PC-9 (cell line): ENCODE measurements around the gene CD44. TPM values are rescaled to one million over a fixed set of nuclear protein-coding genes. Genes with fewer than 3 reads are reported as not detected.
"Not testable (repeated sequence)": the region's sequence is repeated elsewhere in the genome, so short reads cannot be mapped to it uniquely, and the experiment has no call there.

Experiments
- BruUV-seq: library from RNA; stranded (reverse); fragments of 400-500 nt; replicated peaks from 2 replicates; lab custom pipeline; 2021; lab: Mats Ljungman, UMichigan
- CTCF ChIA-PET: fragments of 300-600 bp; sonication (Branson Sonifier 250); formaldehyde crosslinking; loops from one replicate; lab custom pipeline; 2022; ENCODE audit warnings: antibody characterized with exemption; lab: Charles Lee
- POLR2A ChIA-PET: fragments of 300-600 bp; sonication (Branson Sonifier 250); formaldehyde crosslinking; loops from one replicate; lab custom pipeline; 2022; ENCODE audit warnings: antibody characterized with exemption; ENCODE audit not compliant: unreplicated experiment; lab: Charles Lee
- DNase-seq, 2 experiments: peaks; one replicate each; pipeline versions ENCODE4 v3.0.0 to v3.0.0-alpha.2; 2015 to 2022; ENCODE audit warnings: mixed read lengths in 1 of 2
- H2AFZ ChIP-seq: fragments of 200-600 bp; sonication (generic); 2 replicates; pipeline ENCODE4 v1.8.1; 2017; ENCODE audit warnings: antibody characterized with exemption
- H3F3A ChIP-seq: fragments of 200-600 bp; sonication (generic); 2 replicates; pipeline ENCODE4 v1.8.1; 2017; ENCODE audit warnings: antibody characterized with exemption, mild to moderate bottlenecking, low read depth; ENCODE audit not compliant: insufficient read depth
- H3K27ac ChIP-seq: fragments of 200-600 bp; sonication (generic); 2 replicates; pipeline ENCODE4 v1.6.1; 2016; ENCODE audit warnings: mixed run types
- H3K27me3 ChIP-seq: fragments of 200-600 bp; sonication (generic); 2 replicates; pipeline ENCODE4 v1.6.1; 2016; ENCODE audit warnings: low read depth, mixed run types; ENCODE audit not compliant: insufficient read depth
- H3K36me3 ChIP-seq: fragments of 200-600 bp; sonication (generic); 2 replicates; pipeline ENCODE4 v1.6.1; 2016; ENCODE audit warnings: low read depth, mixed run types
- H3K4me1 ChIP-seq: fragments of 200-600 bp; sonication (generic); replicated peaks from 2 replicates; pipeline ENCODE4 v1.6.1; 2016; ENCODE audit warnings: mixed run types; ENCODE audit not compliant: insufficient read depth
- H3K4me2 ChIP-seq: fragments of 200-600 bp; sonication (generic); 2 replicates; pipeline ENCODE4 v1.6.1; 2017; ENCODE audit warnings: mixed run types
- H3K4me3 ChIP-seq: fragments of 200-600 bp; sonication (generic); 2 replicates; pipeline ENCODE4 v1.6.1; 2016; ENCODE audit warnings: mixed run types
- H3K79me2 ChIP-seq: fragments of 200-600 bp; sonication (generic); 2 replicates; pipeline ENCODE4 v1.6.1; 2017; ENCODE audit warnings: low read depth, mixed run types
- H3K9me2 ChIP-seq: fragments of 200-600 bp; sonication (generic); 2 replicates; pipeline ENCODE4 v1.8.1; 2017; ENCODE audit warnings: mild to moderate bottlenecking; ENCODE audit not compliant: insufficient read depth
- H3K9me3 ChIP-seq: fragments of 200-600 bp; sonication (generic); 2 replicates; pipeline ENCODE4 v1.8.1; 2016; ENCODE audit warnings: low read depth; ENCODE audit not compliant: insufficient read depth
- H4K20me1 ChIP-seq: fragments of 200-600 bp; sonication (generic); 2 replicates; pipeline ENCODE4 v1.8.1; 2017; ENCODE audit not compliant: insufficient read depth
- CTCF ChIP-seq: fragments of 200-600 bp; sonication (generic); conservative IDR thresholded peaks from 2 replicates; pipeline ENCODE4 v1.6.1; 2017; ENCODE audit warnings: mixed run types, antibody characterized with exemption, mild to moderate bottlenecking, moderate library complexity
- EZH2 ChIP-seq: fragments of 200-600 bp; sonication (generic); IDR thresholded peaks from 2 replicates; pipeline ENCODE4 v1.8.0; 2017; ENCODE audit warnings: antibody characterized with exemption, low read depth
- intact Hi-C: fragments of 100-400 bp; cut with micrococcal nuclease; formaldehyde crosslinking; loops from one replicate; pipeline ENCODE4 v1.10.0; 2022; ENCODE audit not compliant: unreplicated experiment
- total RNA-seq: library from RNA; stranded (reverse); gene quantifications from 2 replicates; pipeline ENCODE4 v1.2.3, GENCODE V29; 2021

CD44 gene
- total RNA-seq, 1 experiment from 2014 or later: 775 TPM

DNA sequence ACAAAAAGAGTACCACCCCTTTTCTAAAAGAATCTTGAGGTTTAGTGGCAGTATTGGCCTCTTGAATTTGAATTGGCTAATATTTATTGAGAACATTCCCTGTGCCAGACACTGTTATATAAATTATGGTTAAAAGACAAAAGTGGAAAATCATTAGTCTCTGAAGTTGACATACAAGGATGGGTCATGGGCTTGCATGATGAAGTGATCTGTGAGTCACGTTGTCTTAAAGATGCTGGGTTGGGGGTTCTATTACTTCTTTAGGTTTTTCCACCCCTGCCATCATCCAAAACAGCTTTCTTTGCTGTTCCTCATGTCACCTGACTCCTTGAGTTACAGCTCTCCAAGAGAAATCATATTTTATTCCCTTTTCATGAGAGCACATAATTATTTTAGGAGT is 85.0 kb downstream of the CD44 start:
- Histone ChIP-seq H4K20me1 (no peaks in the 10 kb centered on the region), H3K4me2 (no peak overlapping the region), H3K4me1 (no peaks in the 10 kb centered on the region), H3K9me2 (no peaks in the 10 kb centered on the region), H3K4me3 (no peak overlapping the region), H3K27ac (no peak overlapping the region), H3K79me2 (0 out of 2 replicates have a peak, but pooled peaks cover 2% of the 10 kb centered on the region), H3K9me3 (no peaks in the 10 kb centered on the region), H3K27me3 (no peaks in the 10 kb centered on the region), H2AFZ (no peak overlapping the region), H3F3A (peaks cover 92% of the 10 kb centered on the region), H3K36me3 (peaks cover 90% of the 10 kb centered on the region)
- ChIA-PET CTCF (no interaction called here), POLR2A (no interaction called here)
- intact Hi-C loops: no loop called here
- TF ChIP-seq CTCF (no peak), EZH2 (no peak)
- no peak for DNase-seq
- no TSS peak for BruUV-seq

DNA sequence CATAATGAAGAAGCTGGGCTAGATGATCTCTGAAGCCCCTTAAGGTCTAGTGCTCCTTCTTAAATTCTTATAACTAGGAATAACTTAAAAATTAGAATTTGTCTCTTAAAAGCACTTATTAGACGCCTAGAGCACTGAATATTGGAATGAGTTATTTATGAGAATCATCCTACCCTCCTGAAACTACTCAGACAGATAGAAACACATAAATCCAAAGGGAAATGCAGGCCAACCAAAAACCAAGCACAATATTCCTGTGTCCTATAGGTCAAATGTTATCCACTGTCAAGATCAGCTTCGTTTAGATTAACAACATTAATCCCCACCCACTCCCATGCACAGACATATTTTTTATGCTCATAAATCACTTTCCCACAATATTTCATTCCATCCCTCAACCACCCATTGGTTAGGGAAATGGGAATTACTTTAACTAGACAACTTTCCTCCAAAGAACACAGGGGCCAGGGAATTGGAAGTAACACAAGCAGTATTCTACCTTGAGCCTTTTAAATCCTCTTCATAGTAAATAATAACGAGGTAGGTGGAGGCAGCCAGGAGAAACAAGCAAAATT is 87.1 kb downstream of the CD44 start:
- peaks cover 94% of the 10 kb centered on the region for H3K36me3 ChIP-seq
- H3K4me3 ChIP-seq: no peak overlapping the region
- 0 out of 2 replicates have a peak overlapping the region, but pooled peaks have one; percentile 8 for H3K27ac ChIP-seq
- H4K20me1 ChIP-seq: no peaks in the 10 kb centered on the region
- H3F3A ChIP-seq: peaks cover 96% of the 10 kb centered on the region
- TF ChIP-seq CTCF: no peak
- CTCF ChIA-PET: interaction anchor here (0.6 kb wide), 2 partner anchors 11 to 21 kb away, joined by 3 read pairs; no protein-coding TSS in a partner anchor
- BruUV-seq: no TSS peak
- POLR2A ChIA-PET: no interaction called here
- no peak overlapping the region for H2AFZ ChIP-seq
- intact Hi-C loops: no loop called here
- H3K9me3 ChIP-seq: no peaks in the 10 kb centered on the region
- H3K4me2 ChIP-seq: no peak overlapping the region
- no peak for DNase-seq
- H3K4me1 ChIP-seq: no peaks in the 10 kb centered on the region
- 0 out of 2 replicates have a peak, but pooled peaks cover 2% of the 10 kb centered on the region for H3K79me2 ChIP-seq
- H3K27me3 ChIP-seq: no peaks in the 10 kb centered on the region
- H3K9me2 ChIP-seq: no peaks in the 10 kb centered on the region

- CTCF ChIA-PET: interaction anchor here (0.6 kb wide), 1 partner anchor 20 kb away, joined by 3 read pairs; no protein-coding TSS in a partner anchor
- Histone ChIP-seq H3F3A (peaks cover 96% of the 10 kb centered on the region), H3K36me3 (peaks cover 94% of the 10 kb centered on the region), H3K27ac (0 out of 2 replicates have a peak overlapping the region, but pooled peaks have one; percentile 8)
- H4K20me1 ChIP-seq, BruUV-seq, POLR2A ChIA-PET, H3K4me3 ChIP-seq, H3K4me1 ChIP-seq, H3K9me2 ChIP-seq, H3K4me2 ChIP-seq, H3K9me3 ChIP-seq, intact Hi-C loops, H3K79me2 ChIP-seq, H2AFZ ChIP-seq, H3K27me3 ChIP-seq, DNase-seq: not testable (repeated sequence)
Observed at GRCh38 chr11:35226756-35227155, 87.8 kb downstream of the CD44 start.
